ENCODE measurements around the gene CCDC188.

Gene CCDC188

GRCh38 chr22:20110359-20110985 lies 40.4 kb downstream of the CCDC188 start:
- no peak for ATAC-seq (ENCODE audit: insufficient read depth, low read depth)
- peaks cover 48% of the 10 kb centered on the region for H3K79me2 ChIP-seq (ENCODE audit: insufficient read depth, low read length)
- TF ChIP-seq EZH2 (IDR thresholded peaks at IDR 0.05; ENCODE audit: borderline replicate concordance, low read depth, low read length, severe bottlenecking) (no peak), CTCF (IDR thresholded peaks at IDR 0.05; ENCODE audit: borderline replicate concordance, extremely low read depth, low read length, poor library complexity, severe bottlenecking) (no peak)
- no peak for DNase-seq
- H3K4me2 ChIP-seq (ENCODE audit: insufficient read depth, low read length), result no peak overlapping the region
- peak overlapping the region; percentile 13; the same call in 1 of the 2 replicates for H3K9ac ChIP-seq (ENCODE audit: low read depth, low read length)
- H4K20me1 ChIP-seq (ENCODE audit: insufficient read depth, low read length), result peaks cover 91% of the 10 kb centered on the region
- H2AFZ ChIP-seq (ENCODE audit: low read depth, low read length), result no peak overlapping the region
- peaks cover 99% of the 10 kb centered on the region for H3K36me3 ChIP-seq (ENCODE audit: insufficient read depth, low read length)
- H3K4me3 ChIP-seq (ENCODE audit: low read depth in 1 of 2, low read length in 2 of 2), result no peak overlapping the region
- H3K27me3 ChIP-seq (ENCODE audit: insufficient read depth, low read length, poor library complexity), result no peaks in the 10 kb centered on the region
- H3K4me1 ChIP-seq (ENCODE audit: insufficient read depth, low read length), result peaks cover 37% of the 10 kb centered on the region
- H3K27ac ChIP-seq (ENCODE audit: low read length), result peak overlapping the region; percentile 70; the same call in 1 of the 2 replicates
- H3K9me3 ChIP-seq (ENCODE audit: insufficient read depth, low read length, severe bottlenecking), result no peaks in the 10 kb centered on the region

GRCh38 chr22:20109411-20110358 lies 41.2 kb downstream of the CCDC188 start:
- DNase-seq (no peak), ATAC-seq (ENCODE audit: insufficient read depth, low read depth) (no peak)
- Histone ChIP-seq H2AFZ (ENCODE audit: low read depth, low read length) (no peak overlapping the region), H3K27ac (ENCODE audit: low read length) (no peak overlapping the region; the same call in 1 of the 2 replicates), H3K9ac (ENCODE audit: low read depth, low read length) (no peak overlapping the region), H4K20me1 (ENCODE audit: insufficient read depth, low read length) (peaks cover 91% of the 10 kb centered on the region), H3K36me3 (ENCODE audit: insufficient read depth, low read length) (peaks cover 99% of the 10 kb centered on the region), H3K4me1 (ENCODE audit: insufficient read depth, low read length) (peaks cover 29% of the 10 kb centered on the region), H3K9me3 (ENCODE audit: insufficient read depth, low read length, severe bottlenecking) (no peaks in the 10 kb centered on the region), H3K4me3 (ENCODE audit: low read depth in 1 of 2, low read length in 2 of 2) (no peak overlapping the region), H3K79me2 (ENCODE audit: insufficient read depth, low read length) (peaks cover 47% of the 10 kb centered on the region), H3K27me3 (ENCODE audit: insufficient read depth, low read length, poor library complexity) (no peaks in the 10 kb centered on the region), H3K4me2 (ENCODE audit: insufficient read depth, low read length) (no peak overlapping the region)
- TF ChIP-seq CTCF (IDR thresholded peaks at IDR 0.05; ENCODE audit: borderline replicate concordance, extremely low read depth, low read length, poor library complexity, severe bottlenecking), result no peak
- TF ChIP-seq EZH2 (IDR thresholded peaks at IDR 0.05; ENCODE audit: borderline replicate concordance, low read depth, low read length, severe bottlenecking), result no peak

DNA sequence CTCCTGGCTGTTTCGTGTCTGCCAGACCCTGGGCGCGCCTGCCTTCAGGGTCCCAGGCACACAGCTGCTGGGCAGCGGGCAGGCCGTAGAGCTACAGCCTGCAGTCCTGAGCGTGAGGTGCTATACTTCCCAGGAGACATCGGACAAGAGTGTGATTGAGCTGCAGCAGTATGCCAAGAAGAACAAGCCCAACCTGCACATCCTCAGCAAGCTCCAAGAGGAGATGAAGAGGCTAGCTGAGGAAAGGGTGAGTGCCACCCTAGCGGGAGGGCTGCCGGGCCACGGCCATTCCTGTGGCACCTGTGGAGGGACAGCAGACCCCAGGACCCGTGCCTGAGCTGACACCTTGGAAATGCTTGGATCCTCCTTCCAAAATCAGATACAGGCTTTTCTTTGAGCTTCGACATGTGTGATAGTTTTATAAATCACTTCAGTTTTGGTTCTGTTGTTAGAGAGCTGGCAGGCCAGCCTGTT lies 42.1 kb downstream of the CCDC188 start:
- Histone ChIP-seq H2AFZ (ENCODE audit: low read depth, low read length) (no peak overlapping the region), H4K20me1 (ENCODE audit: insufficient read depth, low read length) (peaks cover 89% of the 10 kb centered on the region), H3K4me2 (ENCODE audit: insufficient read depth, low read length) (no peak overlapping the region), H3K27me3 (ENCODE audit: insufficient read depth, low read length, poor library complexity) (no peaks in the 10 kb centered on the region), H3K9me3 (ENCODE audit: insufficient read depth, low read length, severe bottlenecking) (no peaks in the 10 kb centered on the region), H3K36me3 (ENCODE audit: insufficient read depth, low read length) (peaks cover 97% of the 10 kb centered on the region), H3K4me1 (ENCODE audit: insufficient read depth, low read length) (peaks cover 20% of the 10 kb centered on the region), H3K4me3 (ENCODE audit: low read depth in 1 of 2, low read length in 2 of 2) (no peak overlapping the region), H3K79me2 (ENCODE audit: insufficient read depth, low read length) (peaks cover 45% of the 10 kb centered on the region), H3K27ac (ENCODE audit: low read length) (no peak overlapping the region), H3K9ac (ENCODE audit: low read depth, low read length) (no peak overlapping the region)
- no peak for ATAC-seq (ENCODE audit: insufficient read depth, low read depth)
- no peak for DNase-seq
- TF ChIP-seq CTCF (IDR thresholded peaks at IDR 0.05; ENCODE audit: borderline replicate concordance, extremely low read depth, low read length, poor library complexity, severe bottlenecking), result no peak
